Measurements from ENCODE around the gene HHIPL1.

The HHIPL1 gene

DNA sequence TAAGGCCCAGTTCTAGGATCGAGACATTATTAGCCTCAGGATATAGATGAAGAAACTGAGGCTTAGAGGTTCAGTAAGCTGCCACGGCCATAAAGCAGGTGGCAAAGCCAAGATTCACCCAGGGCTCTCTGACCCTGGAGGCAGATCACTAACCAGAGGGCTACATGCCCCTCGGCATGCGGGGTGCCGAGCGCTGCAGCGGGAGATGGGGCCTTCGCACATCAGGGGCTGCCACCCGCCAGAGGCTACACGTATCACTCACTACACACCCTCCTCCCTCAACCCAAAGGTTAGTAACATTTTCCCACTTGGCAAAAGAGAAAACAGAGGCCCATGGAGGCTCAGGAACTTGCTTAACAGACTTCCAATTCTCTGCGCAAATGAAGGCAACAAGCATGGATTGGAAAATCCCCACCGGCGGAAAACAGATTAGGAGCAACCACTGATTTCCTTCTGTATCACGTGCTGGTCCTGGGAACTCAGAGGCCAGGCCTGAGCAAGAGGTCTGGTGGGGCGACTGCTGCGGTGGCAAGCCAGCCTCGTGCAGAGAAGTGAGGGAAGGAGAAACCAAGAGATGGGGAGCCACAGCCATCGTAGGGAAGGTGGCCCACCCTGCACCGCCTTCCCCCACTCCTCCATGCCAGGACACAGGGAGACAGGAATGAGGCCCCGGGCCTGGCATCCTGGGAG lies 46.9 kb upstream of the HHIPL1 start:
- H3K4me1 ChIP-seq (ENCODE audit: insufficient read depth, low read length), result peaks cover 39% of the 10 kb centered on the region
- no peak overlapping the region for H3K27ac ChIP-seq (ENCODE audit: low read length)
- H3K36me3 ChIP-seq (ENCODE audit: insufficient read depth, low read length), result peaks cover 4% of the 10 kb centered on the region; the same call in 1 of the 2 replicates
- DNase-seq, result no peak
- no peak overlapping the region for H3K4me2 ChIP-seq (ENCODE audit: insufficient read depth, low read length)
- H3K27me3 ChIP-seq (ENCODE audit: insufficient read depth, low read length, poor library complexity), result no peaks in the 10 kb centered on the region
- peaks cover 79% of the 10 kb centered on the region for H4K20me1 ChIP-seq (ENCODE audit: insufficient read depth, low read length)
- no peak overlapping the region for H3K4me3 ChIP-seq (ENCODE audit: low read depth in 1 of 2, low read length in 2 of 2)
- H3K9me3 ChIP-seq (ENCODE audit: insufficient read depth, low read length, severe bottlenecking), result no peaks in the 10 kb centered on the region
- peaks cover 78% of the 10 kb centered on the region for H3K79me2 ChIP-seq (ENCODE audit: insufficient read depth, low read length)
- no peak for TF ChIP-seq EZH2 (IDR thresholded peaks at IDR 0.05; ENCODE audit: borderline replicate concordance, low read depth, low read length, severe bottlenecking)
- TF ChIP-seq, protein P1, sequence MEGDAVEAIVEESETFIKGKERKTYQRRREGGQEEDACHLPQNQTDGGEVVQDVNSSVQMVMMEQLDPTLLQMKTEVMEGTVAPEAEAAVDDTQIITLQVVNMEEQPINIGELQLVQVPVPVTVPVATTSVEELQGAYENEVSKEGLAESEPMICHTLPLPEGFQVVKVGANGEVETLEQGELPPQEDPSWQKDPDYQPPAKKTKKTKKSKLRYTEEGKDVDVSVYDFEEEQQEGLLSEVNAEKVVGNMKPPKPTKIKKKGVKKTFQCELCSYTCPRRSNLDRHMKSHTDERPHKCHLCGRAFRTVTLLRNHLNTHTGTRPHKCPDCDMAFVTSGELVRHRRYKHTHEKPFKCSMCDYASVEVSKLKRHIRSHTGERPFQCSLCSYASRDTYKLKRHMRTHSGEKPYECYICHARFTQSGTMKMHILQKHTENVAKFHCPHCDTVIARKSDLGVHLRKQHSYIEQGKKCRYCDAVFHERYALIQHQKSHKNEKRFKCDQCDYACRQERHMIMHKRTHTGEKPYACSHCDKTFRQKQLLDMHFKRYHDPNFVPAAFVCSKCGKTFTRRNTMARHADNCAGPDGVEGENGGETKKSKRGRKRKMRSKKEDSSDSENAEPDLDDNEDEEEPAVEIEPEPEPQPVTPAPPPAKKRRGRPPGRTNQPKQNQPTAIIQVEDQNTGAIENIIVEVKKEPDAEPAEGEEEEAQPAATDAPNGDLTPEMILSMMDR (IDR thresholded peaks at IDR 0.05; ENCODE audit: borderline replicate concordance, extremely low read depth, low read length, poor library complexity, severe bottlenecking), result no peak
- H2AFZ ChIP-seq (ENCODE audit: low read depth, low read length), result no peak overlapping the region
- no peak overlapping the region for H3K9ac ChIP-seq (ENCODE audit: low read depth, low read length)
- no peak for ATAC-seq (ENCODE audit: insufficient read depth, low read depth)

DNA sequence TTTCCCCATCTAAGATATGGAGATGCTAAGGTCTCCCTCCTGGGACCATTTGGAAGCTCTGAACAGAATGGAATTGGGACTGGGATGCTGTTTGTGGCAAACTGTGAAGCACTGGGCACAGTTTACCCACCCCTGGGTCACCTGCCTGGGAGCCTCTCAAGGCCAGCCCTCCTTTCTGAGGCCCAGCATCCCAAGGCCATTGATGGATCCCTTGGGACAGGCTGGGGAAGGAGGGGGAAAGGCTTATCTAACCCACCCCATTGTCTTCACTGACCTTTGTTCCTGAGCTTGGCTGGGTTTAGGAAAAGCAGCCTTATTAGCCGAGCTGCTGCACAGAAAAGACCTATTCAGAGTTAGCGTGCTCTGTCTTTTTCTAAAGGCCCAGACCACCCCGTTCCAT lies 46.2 kb upstream of the HHIPL1 start:
- H3K79me2 ChIP-seq (ENCODE audit: insufficient read depth, low read length), result peaks cover 81% of the 10 kb centered on the region
- peak overlapping the region; percentile 12; the same call in 1 of the 2 replicates for H3K4me2 ChIP-seq (ENCODE audit: insufficient read depth, low read length)
- no peak overlapping the region for H3K9ac ChIP-seq (ENCODE audit: low read depth, low read length)

DNA sequence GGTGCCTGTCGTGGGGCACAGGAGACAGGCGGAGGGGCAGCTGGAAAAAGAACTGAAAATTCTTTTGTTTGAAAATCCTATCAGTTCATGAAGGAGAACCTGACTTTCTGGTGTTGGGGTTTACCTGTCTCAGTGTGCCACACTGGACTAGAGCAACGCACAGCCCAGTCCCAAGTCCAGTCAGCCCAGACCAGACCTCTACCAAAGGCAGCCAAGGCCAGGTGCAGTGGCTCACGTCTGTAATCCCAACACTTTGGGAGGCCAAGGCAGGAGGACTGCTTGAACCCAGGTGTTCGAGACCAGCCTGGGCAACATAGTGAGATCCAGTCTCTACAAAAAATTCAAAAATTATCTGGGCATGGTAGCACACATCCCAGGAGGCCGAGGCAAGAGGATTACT lies 45.5 kb upstream of the HHIPL1 start:
- Histone ChIP-seq H3K4me1 (ENCODE audit: insufficient read depth, low read length) (peaks cover 46% of the 10 kb centered on the region), H3K27me3 (ENCODE audit: insufficient read depth, low read length, poor library complexity) (no peaks in the 10 kb centered on the region), H3K36me3 (ENCODE audit: insufficient read depth, low read length) (peaks cover 4% of the 10 kb centered on the region; the same call in 1 of the 2 replicates), H4K20me1 (ENCODE audit: insufficient read depth, low read length) (peaks cover 80% of the 10 kb centered on the region), H3K27ac (ENCODE audit: low read length) (no peak overlapping the region), H3K4me2 (ENCODE audit: insufficient read depth, low read length) (0 out of 2 replicates have a peak overlapping the region, but pooled peaks have one; percentile 7), H2AFZ (ENCODE audit: low read depth, low read length) (no peak overlapping the region), H3K9me3 (ENCODE audit: insufficient read depth, low read length, severe bottlenecking) (no peaks in the 10 kb centered on the region), H3K9ac (ENCODE audit: low read depth, low read length) (no peak overlapping the region), H3K79me2 (ENCODE audit: insufficient read depth, low read length) (peaks cover 79% of the 10 kb centered on the region), H3K4me3 (ENCODE audit: low read depth in 1 of 2, low read length in 2 of 2) (no peak overlapping the region)
- TF ChIP-seq EZH2 (IDR thresholded peaks at IDR 0.05; ENCODE audit: borderline replicate concordance, low read depth, low read length, severe bottlenecking), result no peak
- TF ChIP-seq, protein P1 (IDR thresholded peaks at IDR 0.05; ENCODE audit: borderline replicate concordance, extremely low read depth, low read length, poor library complexity, severe bottlenecking), result no peak
- DNase-seq (no peak), ATAC-seq (ENCODE audit: insufficient read depth, low read depth) (no peak)

More for the DNA sequence above, 46.2 kb upstream of the HHIPL1 start:
- TF ChIP-seq EZH2 (IDR thresholded peaks at IDR 0.05; ENCODE audit: borderline replicate concordance, low read depth, low read length, severe bottlenecking), result no peak
- TF ChIP-seq, protein P1 (IDR thresholded peaks at IDR 0.05; ENCODE audit: borderline replicate concordance, extremely low read depth, low read length, poor library complexity, severe bottlenecking), result no peak
- Histone ChIP-seq H3K36me3 (ENCODE audit: insufficient read depth, low read length) (peaks cover 4% of the 10 kb centered on the region; the same call in 1 of the 2 replicates), H3K4me1 (ENCODE audit: insufficient read depth, low read length) (peaks cover 45% of the 10 kb centered on the region), H3K9me3 (ENCODE audit: insufficient read depth, low read length, severe bottlenecking) (no peaks in the 10 kb centered on the region), H3K27ac (ENCODE audit: low read length) (no peak overlapping the region), H3K27me3 (ENCODE audit: insufficient read depth, low read length, poor library complexity) (no peaks in the 10 kb centered on the region), H3K4me3 (ENCODE audit: low read depth in 1 of 2, low read length in 2 of 2) (no peak overlapping the region), H4K20me1 (ENCODE audit: insufficient read depth, low read length) (peaks cover 85% of the 10 kb centered on the region), H2AFZ (ENCODE audit: low read depth, low read length) (no peak overlapping the region)
- ATAC-seq (ENCODE audit: insufficient read depth, low read depth) (no peak), DNase-seq (no peak)
